Smooth muscle cell (in vitro differentiated cells): ENCODE results near the gene ADISSP. TPM values are rescaled to one million over a fixed set of nuclear protein-coding genes. Genes with fewer than 3 reads are reported as not detected.

ENCODE experiments used
- DNase-seq: peaks from one replicate; lab custom pipeline; 2025; ENCODE audit not compliant: unreplicated experiment; lab: John Stamatoyannopoulos, UW
- H2AFZ ChIP-seq: fragments of 200-600 bp; sonication (generic); 2 replicates; pipeline ENCODE4 v1.6.0; 2016; ENCODE audit warnings: antibody characterized with exemption, low read depth, mild to moderate bottlenecking
- H3F3A ChIP-seq: fragments of 200-600 bp; sonication (generic); 2 replicates; pipeline ENCODE4 v1.6.0; 2017; ENCODE audit warnings: antibody characterized with exemption, low read depth
- H3K27ac ChIP-seq: fragments of 200-600 bp; sonication (generic); 2 replicates; pipeline ENCODE4 v1.5.1; 2016; ENCODE audit warnings: low read depth, mild to moderate bottlenecking
- H3K27me3 ChIP-seq: fragments of 200-600 bp; sonication (generic); 2 replicates; pipeline ENCODE4 v1.6.1; 2016; ENCODE audit warnings: low read depth, mild to moderate bottlenecking
- H3K36me3 ChIP-seq: fragments of 200-600 bp; sonication (generic); 2 replicates; pipeline ENCODE4 v1.5.1; 2016; ENCODE audit warnings: low read depth
- H3K4me1 ChIP-seq: fragments of 200-600 bp; sonication (generic); 2 replicates; pipeline ENCODE4 v1.5.1; 2016; ENCODE audit warnings: low read depth
- H3K4me2 ChIP-seq: fragments of 200-600 bp; sonication (generic); 2 replicates; pipeline ENCODE4 v1.6.0; 2016; ENCODE audit warnings: mild to moderate bottlenecking
- H3K4me3 ChIP-seq: fragments of 200-600 bp; sonication (generic); 2 replicates; pipeline ENCODE4 v1.5.1; 2016; ENCODE audit warnings: mild to moderate bottlenecking
- H3K79me2 ChIP-seq: fragments of 200-600 bp; sonication (generic); 2 replicates; pipeline ENCODE4 v1.6.0; 2016; ENCODE audit warnings: low read depth, mild to moderate bottlenecking
- H3K9ac ChIP-seq: fragments of 200-600 bp; sonication (generic); 2 replicates; pipeline ENCODE4 v1.6.0; 2016; ENCODE audit warnings: low read depth
- H3K9me3 ChIP-seq: fragments of 200-600 bp; sonication (generic); replicated peaks from 2 replicates; pipeline ENCODE4 v1.5.1; 2016; ENCODE audit warnings: low read depth
- H4K20me1 ChIP-seq: fragments of 200-600 bp; sonication (generic); 2 replicates; pipeline ENCODE4 v1.6.0; 2016; ENCODE audit warnings: low read depth
- WGBS: methylation state at CpG from one replicate; pipeline ENCODE4 v1.1.7; 2016; ENCODE audit warnings: low lambda C conversion rate; 5-methylcytosine and 5-hydroxymethylcytosine counted together
- polyA plus RNA-seq: library from polyadenylated mRNA; unstranded; fragments of >200 nt; fragmentation: Nextera tagmentation; extraction: Ambion mirVana; gene quantifications from 2 replicates; pipeline ENCODE4 v1.2.1, GENCODE V29; 2016
- total RNA-seq: library from RNA; depleted of rRNA; stranded (reverse); fragments of >200 nt; gene quantifications from 2 replicates; pipeline ENCODE4 v1.2.3, GENCODE V29; 2014
- TF ChIP-seq, protein P1 (sequence below): fragments of 200-600 bp; sonication (generic); IDR thresholded peaks from 2 replicates; pipeline ENCODE4 v1.5.1; 2017; ENCODE audit warnings: borderline replicate concordance, mild to moderate bottlenecking, antibody characterized with exemption; ENCODE audit not compliant: insufficient read depth, poor library complexity, severe bottlenecking

The ADISSP gene
- total and polyA plus RNA-seq, 2 experiments from 2014 or later: 7.6 to 46.7 TPM

GRCh38 chr20:3755269-3755668 is 12.3 kb downstream of the ADISSP start:
- TF ChIP-seq, protein P1, sequence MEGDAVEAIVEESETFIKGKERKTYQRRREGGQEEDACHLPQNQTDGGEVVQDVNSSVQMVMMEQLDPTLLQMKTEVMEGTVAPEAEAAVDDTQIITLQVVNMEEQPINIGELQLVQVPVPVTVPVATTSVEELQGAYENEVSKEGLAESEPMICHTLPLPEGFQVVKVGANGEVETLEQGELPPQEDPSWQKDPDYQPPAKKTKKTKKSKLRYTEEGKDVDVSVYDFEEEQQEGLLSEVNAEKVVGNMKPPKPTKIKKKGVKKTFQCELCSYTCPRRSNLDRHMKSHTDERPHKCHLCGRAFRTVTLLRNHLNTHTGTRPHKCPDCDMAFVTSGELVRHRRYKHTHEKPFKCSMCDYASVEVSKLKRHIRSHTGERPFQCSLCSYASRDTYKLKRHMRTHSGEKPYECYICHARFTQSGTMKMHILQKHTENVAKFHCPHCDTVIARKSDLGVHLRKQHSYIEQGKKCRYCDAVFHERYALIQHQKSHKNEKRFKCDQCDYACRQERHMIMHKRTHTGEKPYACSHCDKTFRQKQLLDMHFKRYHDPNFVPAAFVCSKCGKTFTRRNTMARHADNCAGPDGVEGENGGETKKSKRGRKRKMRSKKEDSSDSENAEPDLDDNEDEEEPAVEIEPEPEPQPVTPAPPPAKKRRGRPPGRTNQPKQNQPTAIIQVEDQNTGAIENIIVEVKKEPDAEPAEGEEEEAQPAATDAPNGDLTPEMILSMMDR: no peak
- H3K4me2 ChIP-seq: no peak overlapping the region
- H3K4me1 ChIP-seq: peaks cover 6% of the 10 kb centered on the region
- WGBS: 99% methylated on average over 6 of the region's 7 CpGs
- H3K36me3 ChIP-seq: no peaks in the 10 kb centered on the region
- peaks cover 2% of the 10 kb centered on the region for H3F3A ChIP-seq
- H3K79me2 ChIP-seq: no peaks in the 10 kb centered on the region
- H3K9me3 ChIP-seq: no peaks in the 10 kb centered on the region
- H4K20me1 ChIP-seq: peaks cover 7% of the 10 kb centered on the region
- H3K4me3 ChIP-seq: no peak overlapping the region
- H3K27ac ChIP-seq: no peak overlapping the region
- DNase-seq: no peak
- H3K27me3 ChIP-seq: peaks cover 17% of the 10 kb centered on the region
- H3K9ac ChIP-seq: no peak overlapping the region
- H2AFZ ChIP-seq: no peak overlapping the region

GRCh38 chr20:3754276-3754630 is 13.3 kb downstream of the ADISSP start:
- no peak overlapping the region for H2AFZ ChIP-seq
- peaks cover 5% of the 10 kb centered on the region for H3K4me1 ChIP-seq

GRCh38 chr20:3753501-3754275 is 13.9 kb downstream of the ADISSP start:
- TF ChIP-seq, protein P1: no peak
- H3K27ac ChIP-seq: no peak overlapping the region
- peaks cover 33% of the 10 kb centered on the region for H3K27me3 ChIP-seq
- peaks cover 5% of the 10 kb centered on the region for H3K4me1 ChIP-seq
- H3K36me3 ChIP-seq: no peaks in the 10 kb centered on the region
- DNase-seq: no peak
- peaks cover 2% of the 10 kb centered on the region for H3F3A ChIP-seq
- no peaks in the 10 kb centered on the region for H3K79me2 ChIP-seq
- H2AFZ ChIP-seq: no peak overlapping the region
- WGBS: 92% methylated on average over 8 of the region's 26 CpGs
- no peak overlapping the region for H3K9ac ChIP-seq
- no peak overlapping the region for H3K4me3 ChIP-seq
- no peaks in the 10 kb centered on the region for H3K9me3 ChIP-seq
- H4K20me1 ChIP-seq: peaks cover 7% of the 10 kb centered on the region
- no peak overlapping the region for H3K4me2 ChIP-seq

More at GRCh38 chr20:3754276-3754630, 13.3 kb downstream of the ADISSP start:
- Histone ChIP-seq H3F3A (peaks cover 2% of the 10 kb centered on the region), H4K20me1 (peaks cover 7% of the 10 kb centered on the region), H3K4me3 (no peak overlapping the region), H3K9me3 (no peaks in the 10 kb centered on the region), H3K4me2 (no peak overlapping the region), H3K27ac (no peak overlapping the region), H3K27me3 (peaks cover 28% of the 10 kb centered on the region), H3K36me3 (no peaks in the 10 kb centered on the region), H3K9ac (no peak overlapping the region), H3K79me2 (no peaks in the 10 kb centered on the region)
- over 99% methylated on average over 15 of the region's 16 CpGs for WGBS
- no peak for DNase-seq
- TF ChIP-seq, protein P1: no peak

- WGBS: 30% methylated on average over 4 of the region's 4 CpGs
- peaks cover 7% of the 10 kb centered on the region for H4K20me1 ChIP-seq
- no peaks in the 10 kb centered on the region for H3K79me2 ChIP-seq
- H3K9me3 ChIP-seq: no peaks in the 10 kb centered on the region
- no peak overlapping the region for H2AFZ ChIP-seq
- H3F3A ChIP-seq: peaks cover 2% of the 10 kb centered on the region
- no peak for DNase-seq
- H3K36me3 ChIP-seq: no peaks in the 10 kb centered on the region
- H3K27me3 ChIP-seq: peaks cover 38% of the 10 kb centered on the region
- peaks cover 5% of the 10 kb centered on the region for H3K4me1 ChIP-seq
- no peak overlapping the region for H3K27ac ChIP-seq
- TF ChIP-seq, protein P1: peak; percentile 55
- no peak overlapping the region for H3K4me3 ChIP-seq
- no peak overlapping the region for H3K4me2 ChIP-seq
- H3K9ac ChIP-seq: no peak overlapping the region
Observed at GRCh38 chr20:3753098-3753497, 14.5 kb downstream of the ADISSP start.
